Measurements from ENCODE around the gene WFDC11. TPM values are rescaled to one million over a fixed set of nuclear protein-coding genes. Genes with fewer than 3 reads are reported as not detected.

WFDC11 gene
- total RNA-seq, 1 experiment from 2014 or later = not detected

DNA sequence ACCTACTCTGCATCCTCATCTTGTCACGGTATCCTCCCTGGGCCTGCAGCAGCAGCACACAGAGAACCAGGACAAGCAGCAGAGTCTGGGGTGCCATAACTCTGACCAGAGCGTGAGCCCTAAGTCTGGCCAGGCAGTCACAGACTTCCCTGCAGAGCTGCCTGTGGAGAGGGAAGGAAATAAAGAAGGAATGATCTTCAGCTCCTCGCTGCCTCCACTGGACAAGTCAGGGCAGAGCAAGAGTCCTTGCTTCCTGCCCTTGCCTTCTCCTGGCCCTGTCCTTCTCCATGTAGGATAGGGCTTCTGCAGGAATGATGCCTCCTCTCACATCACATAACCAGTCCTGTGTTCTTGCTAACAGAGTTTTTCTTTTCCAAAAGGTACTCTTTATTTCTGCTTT, 15.9 kb upstream of the WFDC11 start (continued):
- TF ChIP-seq AR (CRISPR knock-in tag; IDR thresholded peaks at IDR 0.05) (no peak), ZNF121 (CRISPR knock-in tag; IDR thresholded peaks at IDR 0.05) (no peak), ATF1 (CRISPR knock-in tag; IDR thresholded peaks at IDR 0.05) (no peak), NFYB (CRISPR knock-in tag; conservative IDR thresholded peaks at IDR 0.05; ENCODE audit: low read depth) (no peak), NFATC4 (CRISPR knock-in tag; IDR thresholded peaks at IDR 0.05) (no peak)
- TF ChIP-seq, protein P1, sequence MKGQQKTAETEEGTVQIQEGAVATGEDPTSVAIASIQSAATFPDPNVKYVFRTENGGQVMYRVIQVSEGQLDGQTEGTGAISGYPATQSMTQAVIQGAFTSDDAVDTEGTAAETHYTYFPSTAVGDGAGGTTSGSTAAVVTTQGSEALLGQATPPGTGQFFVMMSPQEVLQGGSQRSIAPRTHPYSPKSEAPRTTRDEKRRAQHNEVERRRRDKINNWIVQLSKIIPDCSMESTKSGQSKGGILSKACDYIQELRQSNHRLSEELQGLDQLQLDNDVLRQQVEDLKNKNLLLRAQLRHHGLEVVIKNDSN (CRISPR knock-in tag; IDR thresholded peaks at IDR 0.05) = no peak

- no peak overlapping the region for H3K4me3 Mint-ChIP-seq
Observed at GRCh38 chr20:45679650-45680049, 9.6 kb upstream of the WFDC11 start.

More at GRCh38 chr20:45679650-45680049, 9.6 kb upstream of the WFDC11 start:
- ChIA-PET CTCF (interaction anchor here (1.4 kb wide), 1 partner anchor 50 kb away, joined by 4 read pairs; the partner anchor contains the start of gene WFDC10A), POLR2A (no interaction called here)
- DNase-seq (ENCODE audit: low spot score) = no peak
- no peak for ATAC-seq
- Mint-ChIP-seq H3K27ac (no peak overlapping the region), H3K27me3 (ENCODE audit: low read depth) (peaks cover 3% of the 10 kb centered on the region), H3K9me3 (peaks cover 57% of the 10 kb centered on the region), H3K4me1 (peaks cover 7% of the 10 kb centered on the region), H3K36me3 (peaks cover 28% of the 10 kb centered on the region)
- TF ChIP-seq AFF4 (CRISPR knock-in tag; IDR thresholded peaks at IDR 0.05; ENCODE audit: borderline replicate concordance) (no peak), TP53 (CRISPR knock-in tag; IDR thresholded peaks at IDR 0.05) (no peak), NFE2L1 (CRISPR knock-in tag; IDR thresholded peaks at IDR 0.05) (no peak), CREB1 (CRISPR knock-in tag; IDR thresholded peaks at IDR 0.05) (no peak), NR1H2 (CRISPR knock-in tag; IDR thresholded peaks at IDR 0.05) (no peak), NR3C1 (CRISPR knock-in tag; conservative IDR thresholded peaks at IDR 0.05; ENCODE audit: low read depth) (no peak), ATF2 (CRISPR knock-in tag; IDR thresholded peaks at IDR 0.05; ENCODE audit: borderline replicate concordance, low read depth) (no peak), NFATC4 (CRISPR knock-in tag; IDR thresholded peaks at IDR 0.05) (no peak)
- TF ChIP-seq, protein P2, sequence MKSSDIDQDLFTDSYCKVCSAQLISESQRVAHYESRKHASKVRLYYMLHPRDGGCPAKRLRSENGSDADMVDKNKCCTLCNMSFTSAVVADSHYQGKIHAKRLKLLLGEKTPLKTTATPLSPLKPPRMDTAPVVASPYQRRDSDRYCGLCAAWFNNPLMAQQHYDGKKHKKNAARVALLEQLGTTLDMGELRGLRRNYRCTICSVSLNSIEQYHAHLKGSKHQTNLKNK (CRISPR knock-in tag; IDR thresholded peaks at IDR 0.05) = no peak
- TF ChIP-seq, protein P1 (CRISPR knock-in tag; IDR thresholded peaks at IDR 0.05) = no peak
- TF ChIP-seq, protein P3, sequence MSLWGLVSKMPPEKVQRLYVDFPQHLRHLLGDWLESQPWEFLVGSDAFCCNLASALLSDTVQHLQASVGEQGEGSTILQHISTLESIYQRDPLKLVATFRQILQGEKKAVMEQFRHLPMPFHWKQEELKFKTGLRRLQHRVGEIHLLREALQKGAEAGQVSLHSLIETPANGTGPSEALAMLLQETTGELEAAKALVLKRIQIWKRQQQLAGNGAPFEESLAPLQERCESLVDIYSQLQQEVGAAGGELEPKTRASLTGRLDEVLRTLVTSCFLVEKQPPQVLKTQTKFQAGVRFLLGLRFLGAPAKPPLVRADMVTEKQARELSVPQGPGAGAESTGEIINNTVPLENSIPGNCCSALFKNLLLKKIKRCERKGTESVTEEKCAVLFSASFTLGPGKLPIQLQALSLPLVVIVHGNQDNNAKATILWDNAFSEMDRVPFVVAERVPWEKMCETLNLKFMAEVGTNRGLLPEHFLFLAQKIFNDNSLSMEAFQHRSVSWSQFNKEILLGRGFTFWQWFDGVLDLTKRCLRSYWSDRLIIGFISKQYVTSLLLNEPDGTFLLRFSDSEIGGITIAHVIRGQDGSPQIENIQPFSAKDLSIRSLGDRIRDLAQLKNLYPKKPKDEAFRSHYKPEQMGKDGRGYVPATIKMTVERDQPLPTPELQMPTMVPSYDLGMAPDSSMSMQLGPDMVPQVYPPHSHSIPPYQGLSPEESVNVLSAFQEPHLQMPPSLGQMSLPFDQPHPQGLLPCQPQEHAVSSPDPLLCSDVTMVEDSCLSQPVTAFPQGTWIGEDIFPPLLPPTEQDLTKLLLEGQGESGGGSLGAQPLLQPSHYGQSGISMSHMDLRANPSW (CRISPR knock-in tag; conservative IDR thresholded peaks at IDR 0.05; ENCODE audit: low read depth) = no peak
- TF ChIP-seq, protein P4, sequence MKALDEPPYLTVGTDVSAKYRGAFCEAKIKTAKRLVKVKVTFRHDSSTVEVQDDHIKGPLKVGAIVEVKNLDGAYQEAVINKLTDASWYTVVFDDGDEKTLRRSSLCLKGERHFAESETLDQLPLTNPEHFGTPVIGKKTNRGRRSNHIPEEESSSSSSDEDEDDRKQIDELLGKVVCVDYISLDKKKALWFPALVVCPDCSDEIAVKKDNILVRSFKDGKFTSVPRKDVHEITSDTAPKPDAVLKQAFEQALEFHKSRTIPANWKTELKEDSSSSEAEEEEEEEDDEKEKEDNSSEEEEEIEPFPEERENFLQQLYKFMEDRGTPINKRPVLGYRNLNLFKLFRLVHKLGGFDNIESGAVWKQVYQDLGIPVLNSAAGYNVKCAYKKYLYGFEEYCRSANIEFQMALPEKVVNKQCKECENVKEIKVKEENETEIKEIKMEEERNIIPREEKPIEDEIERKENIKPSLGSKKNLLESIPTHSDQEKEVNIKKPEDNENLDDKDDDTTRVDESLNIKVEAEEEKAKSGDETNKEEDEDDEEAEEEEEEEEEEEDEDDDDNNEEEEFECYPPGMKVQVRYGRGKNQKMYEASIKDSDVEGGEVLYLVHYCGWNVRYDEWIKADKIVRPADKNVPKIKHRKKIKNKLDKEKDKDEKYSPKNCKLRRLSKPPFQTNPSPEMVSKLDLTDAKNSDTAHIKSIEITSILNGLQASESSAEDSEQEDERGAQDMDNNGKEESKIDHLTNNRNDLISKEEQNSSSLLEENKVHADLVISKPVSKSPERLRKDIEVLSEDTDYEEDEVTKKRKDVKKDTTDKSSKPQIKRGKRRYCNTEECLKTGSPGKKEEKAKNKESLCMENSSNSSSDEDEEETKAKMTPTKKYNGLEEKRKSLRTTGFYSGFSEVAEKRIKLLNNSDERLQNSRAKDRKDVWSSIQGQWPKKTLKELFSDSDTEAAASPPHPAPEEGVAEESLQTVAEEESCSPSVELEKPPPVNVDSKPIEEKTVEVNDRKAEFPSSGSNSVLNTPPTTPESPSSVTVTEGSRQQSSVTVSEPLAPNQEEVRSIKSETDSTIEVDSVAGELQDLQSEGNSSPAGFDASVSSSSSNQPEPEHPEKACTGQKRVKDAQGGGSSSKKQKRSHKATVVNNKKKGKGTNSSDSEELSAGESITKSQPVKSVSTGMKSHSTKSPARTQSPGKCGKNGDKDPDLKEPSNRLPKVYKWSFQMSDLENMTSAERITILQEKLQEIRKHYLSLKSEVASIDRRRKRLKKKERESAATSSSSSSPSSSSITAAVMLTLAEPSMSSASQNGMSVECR (CRISPR knock-in tag; IDR thresholded peaks at IDR 0.05; ENCODE audit: borderline replicate concordance) = no peak

All from WTC11 (cell line).